ENCODE results near the gene TEX54.

The TEX54 gene

DNA sequence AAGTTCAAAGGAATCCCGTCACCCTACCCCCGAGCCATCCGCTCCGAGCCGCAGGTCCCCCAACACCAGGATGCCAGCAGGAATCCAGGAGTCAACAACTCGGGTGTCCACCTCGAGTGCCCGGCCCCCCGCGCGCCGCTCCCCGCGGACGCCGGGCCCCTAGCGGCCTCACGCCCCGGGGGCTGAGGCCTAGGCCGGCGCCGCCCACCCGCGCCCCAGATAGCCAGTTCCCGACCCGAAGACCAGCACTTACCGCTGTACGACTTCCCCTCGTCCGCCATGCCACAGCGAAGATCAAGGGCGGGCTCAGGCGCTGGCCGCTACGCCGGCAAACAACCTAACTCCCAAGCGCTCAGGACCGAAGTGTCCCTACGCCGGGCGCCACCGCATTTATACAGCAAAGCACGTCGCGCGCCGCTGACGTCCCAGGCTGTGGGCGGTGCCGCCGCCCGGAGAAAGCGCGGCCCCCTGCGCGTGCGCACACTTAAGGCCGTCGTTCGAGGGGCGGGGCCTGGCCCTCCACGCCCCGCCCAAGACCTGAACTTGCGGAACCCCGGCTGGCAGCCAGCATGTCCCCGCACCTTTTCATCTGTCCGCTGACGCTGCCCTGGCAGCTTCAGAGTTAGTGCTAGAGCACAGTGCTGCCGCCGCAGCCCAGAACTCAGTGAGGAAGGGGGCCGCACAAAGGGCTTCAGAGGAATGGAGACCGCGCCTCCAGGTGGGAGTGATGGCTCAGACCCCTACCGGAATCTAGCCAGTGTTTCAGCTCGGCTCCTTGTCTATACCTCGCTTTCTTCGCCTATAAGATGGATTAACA is 27.4 kb downstream of the TEX54 start, which contains the start of gene NXF1 (continued):
- TF ChIP-seq BCL11A (tag by site-specific recombination; IDR thresholded peaks at IDR 0.05; ENCODE audit: low read depth) (no peak), EGR2 (tag by site-specific recombination; IDR thresholded peaks at IDR 0.05; ENCODE audit: low read depth) (0 out of 2 replicates have a peak, but pooled peaks have one; percentile 40), YY2 (tag by site-specific recombination; IDR thresholded peaks at IDR 0.05) (peak; percentile 80), ZEB2 (tag by site-specific recombination; IDR thresholded peaks at IDR 0.05) (peak; percentile 57), ZNF24 (tag by site-specific recombination; IDR thresholded peaks at IDR 0.05) (no peak), ZFHX2 (tag by site-specific recombination; conservative IDR thresholded peaks at IDR 0.05) (peak; percentile 73), ZBTB17 (tag by site-specific recombination; IDR thresholded peaks at IDR 0.05) (0 out of 2 replicates have a peak, but pooled peaks have one; percentile 4), ZNF391 (tag by site-specific recombination; IDR thresholded peaks at IDR 0.05; ENCODE audit: borderline replicate concordance, low read depth) (peak; percentile 78; the same call in 1 of the 2 replicates), KLF10 (tag by site-specific recombination; IDR thresholded peaks at IDR 0.05) (peak; percentile 30; the same call in 1 of the 2 replicates), ZBTB48 (tag by site-specific recombination; IDR thresholded peaks at IDR 0.05) (peak; percentile 86), TRIM28 (IDR thresholded peaks at IDR 0.05; ENCODE audit: borderline replicate concordance, low read length) (no peak), ZNF501 (tag by site-specific recombination; IDR thresholded peaks at IDR 0.05) (0 out of 2 replicates have a peak, but pooled peaks have one; percentile 52)
- TF ChIP-seq, protein P1, sequence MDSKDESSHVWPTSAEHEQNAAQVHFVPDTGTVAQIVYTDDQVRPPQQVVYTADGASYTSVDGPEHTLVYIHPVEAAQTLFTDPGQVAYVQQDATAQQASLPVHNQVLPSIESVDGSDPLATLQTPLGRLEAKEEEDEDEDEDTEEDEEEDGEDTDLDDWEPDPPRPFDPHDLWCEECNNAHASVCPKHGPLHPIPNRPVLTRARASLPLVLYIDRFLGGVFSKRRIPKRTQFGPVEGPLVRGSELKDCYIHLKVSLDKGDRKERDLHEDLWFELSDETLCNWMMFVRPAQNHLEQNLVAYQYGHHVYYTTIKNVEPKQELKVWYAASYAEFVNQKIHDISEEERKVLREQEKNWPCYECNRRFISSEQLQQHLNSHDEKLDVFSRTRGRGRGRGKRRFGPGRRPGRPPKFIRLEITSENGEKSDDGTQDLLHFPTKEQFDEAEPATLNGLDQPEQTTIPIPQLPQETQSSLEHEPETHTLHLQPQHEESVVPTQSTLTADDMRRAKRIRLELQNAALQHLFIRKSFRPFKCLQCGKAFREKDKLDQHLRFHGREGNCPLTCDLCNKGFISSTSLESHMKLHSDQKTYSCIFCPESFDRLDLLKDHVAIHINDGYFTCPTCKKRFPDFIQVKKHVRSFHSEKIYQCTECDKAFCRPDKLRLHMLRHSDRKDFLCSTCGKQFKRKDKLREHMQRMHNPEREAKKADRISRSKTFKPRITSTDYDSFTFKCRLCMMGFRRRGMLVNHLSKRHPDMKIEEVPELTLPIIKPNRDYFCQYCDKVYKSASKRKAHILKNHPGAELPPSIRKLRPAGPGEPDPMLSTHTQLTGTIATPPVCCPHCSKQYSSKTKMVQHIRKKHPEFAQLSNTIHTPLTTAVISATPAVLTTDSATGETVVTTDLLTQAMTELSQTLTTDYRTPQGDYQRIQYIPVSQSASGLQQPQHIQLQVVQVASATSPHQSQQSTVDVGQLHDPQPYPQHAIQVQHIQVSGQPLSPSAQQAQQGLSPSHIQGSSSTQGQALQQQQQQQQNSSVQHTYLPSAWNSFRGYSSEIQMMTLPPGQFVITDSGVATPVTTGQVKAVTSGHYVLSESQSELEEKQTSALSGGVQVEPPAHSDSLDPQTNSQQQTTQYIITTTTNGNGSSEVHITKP (tag by site-specific recombination; IDR thresholded peaks at IDR 0.05): peak; percentile 28; the same call in 1 of the 2 replicates
- TF ChIP-seq, protein P2, sequence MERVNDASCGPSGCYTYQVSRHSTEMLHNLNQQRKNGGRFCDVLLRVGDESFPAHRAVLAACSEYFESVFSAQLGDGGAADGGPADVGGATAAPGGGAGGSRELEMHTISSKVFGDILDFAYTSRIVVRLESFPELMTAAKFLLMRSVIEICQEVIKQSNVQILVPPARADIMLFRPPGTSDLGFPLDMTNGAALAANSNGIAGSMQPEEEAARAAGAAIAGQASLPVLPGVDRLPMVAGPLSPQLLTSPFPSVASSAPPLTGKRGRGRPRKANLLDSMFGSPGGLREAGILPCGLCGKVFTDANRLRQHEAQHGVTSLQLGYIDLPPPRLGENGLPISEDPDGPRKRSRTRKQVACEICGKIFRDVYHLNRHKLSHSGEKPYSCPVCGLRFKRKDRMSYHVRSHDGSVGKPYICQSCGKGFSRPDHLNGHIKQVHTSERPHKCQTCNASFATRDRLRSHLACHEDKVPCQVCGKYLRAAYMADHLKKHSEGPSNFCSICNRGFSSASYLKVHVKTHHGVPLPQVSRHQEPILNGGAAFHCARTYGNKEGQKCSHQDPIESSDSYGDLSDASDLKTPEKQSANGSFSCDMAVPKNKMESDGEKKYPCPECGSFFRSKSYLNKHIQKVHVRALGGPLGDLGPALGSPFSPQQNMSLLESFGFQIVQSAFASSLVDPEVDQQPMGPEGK (tag by site-specific recombination; IDR thresholded peaks at IDR 0.05): peak; percentile 46; the same call in 1 of the 2 replicates
- TF ChIP-seq, protein P3, sequence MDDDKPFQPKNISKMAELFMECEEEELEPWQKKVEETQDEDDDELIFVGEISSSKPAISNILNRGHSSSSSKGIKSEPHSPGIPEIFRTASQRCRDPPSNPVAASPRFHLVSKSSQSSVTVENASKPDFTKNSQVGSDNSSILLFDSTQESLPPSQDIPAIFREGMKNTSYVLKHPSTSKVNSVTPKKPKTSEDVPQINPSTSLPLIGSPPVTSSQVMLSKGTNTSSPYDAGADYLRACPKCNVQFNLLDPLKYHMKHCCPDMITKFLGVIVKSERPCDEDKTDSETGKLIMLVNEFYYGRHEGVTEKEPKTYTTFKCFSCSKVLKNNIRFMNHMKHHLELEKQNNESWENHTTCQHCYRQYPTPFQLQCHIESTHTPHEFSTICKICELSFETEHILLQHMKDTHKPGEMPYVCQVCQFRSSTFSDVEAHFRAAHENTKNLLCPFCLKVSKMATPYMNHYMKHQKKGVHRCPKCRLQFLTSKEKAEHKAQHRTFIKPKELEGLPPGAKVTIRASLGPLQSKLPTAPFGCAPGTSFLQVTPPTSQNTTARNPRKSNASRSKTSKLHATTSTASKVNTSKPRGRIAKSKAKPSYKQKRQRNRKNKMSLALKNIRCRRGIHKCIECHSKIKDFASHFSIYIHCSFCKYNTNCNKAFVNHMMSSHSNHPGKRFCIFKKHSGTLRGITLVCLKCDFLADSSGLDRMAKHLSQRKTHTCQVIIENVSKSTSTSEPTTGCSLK (tag by site-specific recombination; IDR thresholded peaks at IDR 0.05): no peak
- TF ChIP-seq, protein P4, sequence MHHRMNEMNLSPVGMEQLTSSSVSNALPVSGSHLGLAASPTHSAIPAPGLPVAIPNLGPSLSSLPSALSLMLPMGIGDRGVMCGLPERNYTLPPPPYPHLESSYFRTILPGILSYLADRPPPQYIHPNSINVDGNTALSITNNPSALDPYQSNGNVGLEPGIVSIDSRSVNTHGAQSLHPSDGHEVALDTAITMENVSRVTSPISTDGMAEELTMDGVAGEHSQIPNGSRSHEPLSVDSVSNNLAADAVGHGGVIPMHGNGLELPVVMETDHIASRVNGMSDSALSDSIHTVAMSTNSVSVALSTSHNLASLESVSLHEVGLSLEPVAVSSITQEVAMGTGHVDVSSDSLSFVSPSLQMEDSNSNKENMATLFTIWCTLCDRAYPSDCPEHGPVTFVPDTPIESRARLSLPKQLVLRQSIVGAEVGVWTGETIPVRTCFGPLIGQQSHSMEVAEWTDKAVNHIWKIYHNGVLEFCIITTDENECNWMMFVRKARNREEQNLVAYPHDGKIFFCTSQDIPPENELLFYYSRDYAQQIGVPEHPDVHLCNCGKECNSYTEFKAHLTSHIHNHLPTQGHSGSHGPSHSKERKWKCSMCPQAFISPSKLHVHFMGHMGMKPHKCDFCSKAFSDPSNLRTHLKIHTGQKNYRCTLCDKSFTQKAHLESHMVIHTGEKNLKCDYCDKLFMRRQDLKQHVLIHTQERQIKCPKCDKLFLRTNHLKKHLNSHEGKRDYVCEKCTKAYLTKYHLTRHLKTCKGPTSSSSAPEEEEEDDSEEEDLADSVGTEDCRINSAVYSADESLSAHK (tag by site-specific recombination; IDR thresholded peaks at IDR 0.05): no peak
- TF ChIP-seq, protein P5, sequence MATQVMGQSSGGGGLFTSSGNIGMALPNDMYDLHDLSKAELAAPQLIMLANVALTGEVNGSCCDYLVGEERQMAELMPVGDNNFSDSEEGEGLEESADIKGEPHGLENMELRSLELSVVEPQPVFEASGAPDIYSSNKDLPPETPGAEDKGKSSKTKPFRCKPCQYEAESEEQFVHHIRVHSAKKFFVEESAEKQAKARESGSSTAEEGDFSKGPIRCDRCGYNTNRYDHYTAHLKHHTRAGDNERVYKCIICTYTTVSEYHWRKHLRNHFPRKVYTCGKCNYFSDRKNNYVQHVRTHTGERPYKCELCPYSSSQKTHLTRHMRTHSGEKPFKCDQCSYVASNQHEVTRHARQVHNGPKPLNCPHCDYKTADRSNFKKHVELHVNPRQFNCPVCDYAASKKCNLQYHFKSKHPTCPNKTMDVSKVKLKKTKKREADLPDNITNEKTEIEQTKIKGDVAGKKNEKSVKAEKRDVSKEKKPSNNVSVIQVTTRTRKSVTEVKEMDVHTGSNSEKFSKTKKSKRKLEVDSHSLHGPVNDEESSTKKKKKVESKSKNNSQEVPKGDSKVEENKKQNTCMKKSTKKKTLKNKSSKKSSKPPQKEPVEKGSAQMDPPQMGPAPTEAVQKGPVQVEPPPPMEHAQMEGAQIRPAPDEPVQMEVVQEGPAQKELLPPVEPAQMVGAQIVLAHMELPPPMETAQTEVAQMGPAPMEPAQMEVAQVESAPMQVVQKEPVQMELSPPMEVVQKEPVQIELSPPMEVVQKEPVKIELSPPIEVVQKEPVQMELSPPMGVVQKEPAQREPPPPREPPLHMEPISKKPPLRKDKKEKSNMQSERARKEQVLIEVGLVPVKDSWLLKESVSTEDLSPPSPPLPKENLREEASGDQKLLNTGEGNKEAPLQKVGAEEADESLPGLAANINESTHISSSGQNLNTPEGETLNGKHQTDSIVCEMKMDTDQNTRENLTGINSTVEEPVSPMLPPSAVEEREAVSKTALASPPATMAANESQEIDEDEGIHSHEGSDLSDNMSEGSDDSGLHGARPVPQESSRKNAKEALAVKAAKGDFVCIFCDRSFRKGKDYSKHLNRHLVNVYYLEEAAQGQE (tag by site-specific recombination; IDR thresholded peaks at IDR 0.05): 0 out of 2 replicates have a peak, but pooled peaks have one; percentile 18
- TF ChIP-seq, protein P6, sequence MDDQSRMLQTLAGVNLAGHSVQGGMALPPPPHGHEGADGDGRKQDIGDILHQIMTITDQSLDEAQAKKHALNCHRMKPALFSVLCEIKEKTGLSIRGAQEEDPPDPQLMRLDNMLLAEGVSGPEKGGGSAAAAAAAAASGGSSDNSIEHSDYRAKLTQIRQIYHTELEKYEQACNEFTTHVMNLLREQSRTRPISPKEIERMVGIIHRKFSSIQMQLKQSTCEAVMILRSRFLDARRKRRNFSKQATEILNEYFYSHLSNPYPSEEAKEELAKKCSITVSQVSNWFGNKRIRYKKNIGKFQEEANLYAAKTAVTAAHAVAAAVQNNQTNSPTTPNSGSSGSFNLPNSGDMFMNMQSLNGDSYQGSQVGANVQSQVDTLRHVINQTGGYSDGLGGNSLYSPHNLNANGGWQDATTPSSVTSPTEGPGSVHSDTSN (CRISPR knock-in tag; IDR thresholded peaks at IDR 0.05): peak; percentile 66; the same call in 1 of the 2 replicates

Measured in HEK293 (cell line).